Fibroblast of pulmonary artery (primary cell): Measurements from ENCODE around the gene LRRC7.

Source experiments
- DNase-seq: peaks from one replicate; pipeline ENCODE4 v3.0.0-alpha.2; 2010; ENCODE audit warnings: low read depth
- H3K4me3 ChIP-seq: replicated peaks from 2 replicates; pipeline ENCODE4 v1.5.1; 2011; ENCODE audit warnings: low read depth, mild to moderate bottlenecking, control low read depth, low read length, moderate library complexity
- TF ChIP-seq, protein P1 (sequence below): IDR thresholded peaks from 2 replicates; pipeline ENCODE4 v1.5.1; 2011; ENCODE audit warnings: mild to moderate bottlenecking, control low read depth, low read length, inconsistent platforms; ENCODE audit errors: missing control alignments

LRRC7 gene

DNA sequence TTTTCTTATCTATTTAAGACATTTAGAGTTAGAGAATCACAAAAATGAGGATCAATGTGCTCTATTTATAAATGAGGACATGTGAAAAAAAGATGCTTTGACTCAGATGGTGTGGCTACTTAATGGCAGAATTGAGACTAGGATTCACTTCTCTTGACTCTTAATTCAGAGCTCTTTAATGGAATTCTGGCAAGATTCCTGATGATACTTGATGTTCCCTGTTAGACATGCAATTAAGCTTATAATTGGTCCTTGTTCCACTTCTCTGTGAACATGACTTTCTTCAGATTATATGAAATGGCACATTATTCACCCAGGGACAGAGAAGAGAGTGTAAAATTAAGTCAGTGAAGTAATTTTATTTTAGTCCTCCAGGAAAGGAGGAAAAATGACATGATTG, 165.3 kb downstream of the LRRC7 start:
- no peak overlapping the region for H3K4me3 ChIP-seq
- no peak for DNase-seq
- TF ChIP-seq, protein P1, sequence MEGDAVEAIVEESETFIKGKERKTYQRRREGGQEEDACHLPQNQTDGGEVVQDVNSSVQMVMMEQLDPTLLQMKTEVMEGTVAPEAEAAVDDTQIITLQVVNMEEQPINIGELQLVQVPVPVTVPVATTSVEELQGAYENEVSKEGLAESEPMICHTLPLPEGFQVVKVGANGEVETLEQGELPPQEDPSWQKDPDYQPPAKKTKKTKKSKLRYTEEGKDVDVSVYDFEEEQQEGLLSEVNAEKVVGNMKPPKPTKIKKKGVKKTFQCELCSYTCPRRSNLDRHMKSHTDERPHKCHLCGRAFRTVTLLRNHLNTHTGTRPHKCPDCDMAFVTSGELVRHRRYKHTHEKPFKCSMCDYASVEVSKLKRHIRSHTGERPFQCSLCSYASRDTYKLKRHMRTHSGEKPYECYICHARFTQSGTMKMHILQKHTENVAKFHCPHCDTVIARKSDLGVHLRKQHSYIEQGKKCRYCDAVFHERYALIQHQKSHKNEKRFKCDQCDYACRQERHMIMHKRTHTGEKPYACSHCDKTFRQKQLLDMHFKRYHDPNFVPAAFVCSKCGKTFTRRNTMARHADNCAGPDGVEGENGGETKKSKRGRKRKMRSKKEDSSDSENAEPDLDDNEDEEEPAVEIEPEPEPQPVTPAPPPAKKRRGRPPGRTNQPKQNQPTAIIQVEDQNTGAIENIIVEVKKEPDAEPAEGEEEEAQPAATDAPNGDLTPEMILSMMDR, result no peak

DNA sequence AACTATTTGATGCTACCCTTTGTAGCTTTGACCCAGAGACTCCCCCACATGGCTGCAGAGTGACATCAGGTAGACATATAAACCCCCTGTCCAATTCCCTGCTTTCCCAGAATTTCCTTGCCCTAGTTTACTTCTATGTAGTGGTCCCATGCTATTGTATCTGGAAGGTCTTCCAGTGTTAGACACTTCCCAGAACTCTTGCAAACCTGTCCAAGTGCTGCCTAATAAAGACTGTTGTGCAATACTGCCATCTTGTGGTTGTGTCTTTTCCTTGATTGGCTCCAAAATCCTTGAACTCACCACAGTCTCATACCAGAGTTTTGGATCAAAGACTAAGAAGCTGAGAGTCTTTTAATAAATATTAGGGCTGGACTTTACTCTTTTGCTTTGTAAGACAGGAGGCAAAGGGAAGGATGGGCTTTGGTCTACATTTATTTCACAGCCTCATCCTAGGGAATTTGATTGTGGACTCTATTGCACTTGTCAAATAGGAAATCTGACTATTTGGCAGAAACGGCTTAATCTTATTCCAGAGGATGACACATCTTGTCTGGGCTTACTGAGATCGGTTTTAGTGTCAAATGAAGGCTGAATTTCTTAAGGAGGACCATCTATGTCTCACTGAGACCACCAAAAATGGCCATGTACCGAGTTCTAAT, 169.9 kb downstream of the LRRC7 start:
- TF ChIP-seq, protein P1, result peak; percentile 79
- H3K4me3 ChIP-seq, result no peak overlapping the region
- peak; percentile 89 for DNase-seq

DNA sequence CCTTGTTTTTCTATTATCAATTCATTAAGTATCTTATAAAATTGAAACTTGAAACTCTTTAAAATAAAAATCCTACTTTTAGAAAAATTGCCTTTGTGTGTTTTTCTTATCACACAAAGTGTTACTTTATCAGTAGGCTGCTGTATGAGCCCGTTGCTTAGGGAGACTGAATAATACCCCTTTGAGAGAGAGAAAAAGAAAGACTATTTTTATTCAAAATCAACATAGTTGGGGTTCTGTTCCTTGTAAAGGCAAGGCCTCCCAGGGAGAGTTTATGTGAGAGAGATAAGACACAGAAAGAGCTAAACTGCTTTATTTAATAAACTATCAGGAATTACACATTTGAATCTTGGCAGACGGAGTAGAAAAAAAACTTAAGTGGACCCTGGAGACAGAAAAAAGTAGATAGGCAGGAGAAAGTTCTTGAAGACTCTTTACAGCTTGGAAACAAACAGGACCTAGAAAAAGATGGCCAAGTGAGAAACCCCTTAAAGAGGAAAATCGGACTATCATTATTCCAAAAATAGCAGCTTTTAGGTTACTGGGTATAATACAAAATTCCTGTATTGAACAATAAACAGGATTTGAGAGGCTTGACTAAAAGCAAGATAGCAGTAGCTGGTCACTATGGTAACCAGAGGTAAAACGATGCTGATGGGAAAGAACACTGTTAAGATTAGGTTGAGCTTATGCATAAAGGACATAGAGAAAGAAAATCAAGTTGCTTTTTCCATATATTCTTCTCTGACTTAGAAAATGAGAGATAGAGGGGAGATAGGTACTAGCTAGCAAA, 170.9 kb downstream of the LRRC7 start:
- TF ChIP-seq, protein P1, result no peak

DNA sequence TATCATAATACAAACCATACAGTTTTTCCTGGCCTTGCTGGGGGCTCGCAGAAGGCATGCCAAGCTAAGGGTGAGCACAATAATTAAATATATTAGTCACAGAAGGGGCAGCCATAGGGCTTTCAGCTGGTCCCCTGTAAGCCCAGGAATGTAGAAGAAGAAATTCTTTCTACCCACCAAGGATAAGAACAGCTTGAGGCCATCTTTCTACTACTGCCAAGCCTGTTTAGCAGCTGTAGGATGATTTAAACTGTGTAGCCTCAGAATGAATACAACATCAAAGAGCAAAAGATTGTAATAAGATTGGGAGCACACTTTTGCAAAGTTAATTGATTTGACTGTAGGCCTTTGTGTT, 171.5 kb downstream of the LRRC7 start:
- DNase-seq, result no peak
- H3K4me3 ChIP-seq, result no peak overlapping the region
- TF ChIP-seq, protein P1, result no peak

More for the DNA sequence above, 170.9 kb downstream of the LRRC7 start:
- DNase-seq, result no peak
- H3K4me3 ChIP-seq, result no peak overlapping the region

DNA sequence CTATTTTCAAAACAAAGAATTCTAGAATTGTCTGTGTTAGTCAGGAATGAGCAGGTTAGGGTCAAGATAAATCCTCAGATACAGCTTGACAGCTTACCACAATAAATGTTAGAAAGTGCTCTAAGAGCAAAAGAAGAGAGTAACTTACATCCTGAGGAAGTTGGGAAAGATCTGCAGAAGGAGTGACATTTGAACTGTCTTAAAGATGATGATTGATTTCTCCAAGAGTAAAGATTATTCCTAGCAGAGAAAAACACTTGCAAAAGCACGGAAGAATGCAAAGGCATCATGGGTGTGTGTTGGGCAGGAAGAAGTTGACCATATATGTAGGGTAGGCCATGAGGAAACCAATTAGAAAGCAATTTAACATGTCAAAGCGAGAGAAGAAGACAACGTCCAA, 175.4 kb downstream of the LRRC7 start:
- TF ChIP-seq, protein P1, result no peak
- peak; percentile 11 for DNase-seq

DNA sequence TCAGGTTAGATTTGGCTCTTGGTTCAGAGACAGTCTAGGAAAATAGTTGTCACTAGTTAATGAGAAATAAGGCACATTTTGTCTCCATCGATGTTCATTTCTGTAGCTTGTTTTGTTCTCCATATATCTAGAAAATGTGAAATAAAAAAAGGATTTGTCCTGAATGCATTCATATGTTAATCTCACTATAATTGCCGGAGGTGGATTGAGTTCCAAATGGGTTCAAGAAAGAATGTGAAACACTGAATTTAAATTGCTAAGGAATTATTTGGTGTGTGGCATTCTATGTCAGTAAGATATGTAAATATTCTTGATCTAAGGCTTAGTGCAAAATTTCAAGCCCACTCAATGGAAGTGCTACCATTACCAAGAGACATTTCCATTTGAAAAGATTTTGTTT, 176.7 kb downstream of the LRRC7 start:
- no peak for DNase-seq
- H3K4me3 ChIP-seq, result no peak overlapping the region
- TF ChIP-seq, protein P1, result no peak

More for the DNA sequence above, 175.4 kb downstream of the LRRC7 start:
- H3K4me3 ChIP-seq, result no peak overlapping the region

DNA sequence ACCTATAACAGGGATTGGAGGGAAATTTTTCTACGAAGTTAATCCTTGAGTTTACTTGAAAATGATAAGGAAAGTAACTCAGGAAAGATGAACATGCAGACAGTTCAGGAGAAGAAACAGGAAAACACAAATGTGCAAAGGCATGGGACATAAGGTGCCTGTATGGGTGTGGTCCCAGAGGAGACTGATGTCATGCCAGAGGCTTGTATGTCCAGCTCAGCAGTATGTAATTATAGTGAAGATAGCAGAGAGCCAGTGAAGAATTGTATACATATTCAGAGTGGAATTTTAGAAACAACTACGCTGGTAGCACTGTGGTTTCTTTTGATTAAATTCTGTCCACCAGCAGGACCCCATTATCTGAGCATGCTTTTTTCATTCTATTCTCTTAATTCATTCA, 179.5 kb downstream of the LRRC7 start:
- no peak for DNase-seq
- H3K4me3 ChIP-seq, result no peak overlapping the region
- TF ChIP-seq, protein P1, result no peak
